ENCODE data around the gene ZKSCAN5. TPM values are rescaled to one million over a fixed set of nuclear protein-coding genes. Genes with fewer than 3 reads are reported as not detected.
"Not testable (repeated sequence)": the region's sequence is repeated elsewhere in the genome, so short reads cannot be mapped to it uniquely, and the experiment has no call there.

The ZKSCAN5 gene
- total RNA-seq, 1 donor from 2014 or later, result 7.4 TPM

- ATAC-seq, result no peak
- Histone ChIP-seq H3K4me1 (peaks cover 20% of the 10 kb centered on the region), H3K36me3 (peaks cover 71% of the 10 kb centered on the region), H3K27ac (no peak overlapping the region), H3K27me3 (no peaks in the 10 kb centered on the region), H3K4me3 (no peak overlapping the region), H3K9me3 (no peaks in the 10 kb centered on the region)
- TF ChIP-seq, protein P1, sequence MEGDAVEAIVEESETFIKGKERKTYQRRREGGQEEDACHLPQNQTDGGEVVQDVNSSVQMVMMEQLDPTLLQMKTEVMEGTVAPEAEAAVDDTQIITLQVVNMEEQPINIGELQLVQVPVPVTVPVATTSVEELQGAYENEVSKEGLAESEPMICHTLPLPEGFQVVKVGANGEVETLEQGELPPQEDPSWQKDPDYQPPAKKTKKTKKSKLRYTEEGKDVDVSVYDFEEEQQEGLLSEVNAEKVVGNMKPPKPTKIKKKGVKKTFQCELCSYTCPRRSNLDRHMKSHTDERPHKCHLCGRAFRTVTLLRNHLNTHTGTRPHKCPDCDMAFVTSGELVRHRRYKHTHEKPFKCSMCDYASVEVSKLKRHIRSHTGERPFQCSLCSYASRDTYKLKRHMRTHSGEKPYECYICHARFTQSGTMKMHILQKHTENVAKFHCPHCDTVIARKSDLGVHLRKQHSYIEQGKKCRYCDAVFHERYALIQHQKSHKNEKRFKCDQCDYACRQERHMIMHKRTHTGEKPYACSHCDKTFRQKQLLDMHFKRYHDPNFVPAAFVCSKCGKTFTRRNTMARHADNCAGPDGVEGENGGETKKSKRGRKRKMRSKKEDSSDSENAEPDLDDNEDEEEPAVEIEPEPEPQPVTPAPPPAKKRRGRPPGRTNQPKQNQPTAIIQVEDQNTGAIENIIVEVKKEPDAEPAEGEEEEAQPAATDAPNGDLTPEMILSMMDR (IDR thresholded peaks at IDR 0.05), result no peak
- DNase-seq, result no peak
- intact Hi-C loops (cut with DNase I), result no loop called here
Measured at GRCh38 chr7:99562114-99562784, 57.8 kb downstream of the ZKSCAN5 start.

DNA sequence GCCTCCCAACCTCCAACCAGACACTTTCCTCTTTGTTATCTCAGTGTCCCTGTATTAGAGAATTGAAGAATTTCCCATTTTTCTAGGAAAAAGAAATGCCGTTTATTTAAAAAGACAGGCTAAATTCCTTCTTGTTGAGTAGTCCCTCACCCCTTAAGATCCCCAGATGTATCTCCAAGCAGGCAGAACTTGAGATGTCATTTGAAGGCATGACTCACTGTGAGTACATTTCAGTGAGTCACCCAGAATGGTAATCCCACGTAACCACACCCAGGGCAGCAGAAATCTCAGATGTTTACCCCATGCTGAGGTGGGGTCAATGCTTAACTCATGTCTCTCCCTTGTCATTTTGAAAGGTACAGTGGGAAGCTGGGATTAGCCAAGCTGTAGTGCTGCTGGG lies 58.4 kb downstream of the ZKSCAN5 start:
- Histone ChIP-seq H3K36me3 (peaks cover 75% of the 10 kb centered on the region), H3K4me1 (peaks cover 17% of the 10 kb centered on the region), H3K27me3 (no peaks in the 10 kb centered on the region), H3K27ac (no peak overlapping the region), H3K9me3 (no peaks in the 10 kb centered on the region), H3K4me3 (no peak overlapping the region)
- ATAC-seq, result no peak
- intact Hi-C loops (cut with DNase I), result no loop called here
- DNase-seq, result no peak
- TF ChIP-seq, protein P1 (IDR thresholded peaks at IDR 0.05), result no peak

- ATAC-seq (no peak), DNase-seq (no peak)
Measured at GRCh38 chr7:99563650-99564049, 59.2 kb downstream of the ZKSCAN5 start.

DNA sequence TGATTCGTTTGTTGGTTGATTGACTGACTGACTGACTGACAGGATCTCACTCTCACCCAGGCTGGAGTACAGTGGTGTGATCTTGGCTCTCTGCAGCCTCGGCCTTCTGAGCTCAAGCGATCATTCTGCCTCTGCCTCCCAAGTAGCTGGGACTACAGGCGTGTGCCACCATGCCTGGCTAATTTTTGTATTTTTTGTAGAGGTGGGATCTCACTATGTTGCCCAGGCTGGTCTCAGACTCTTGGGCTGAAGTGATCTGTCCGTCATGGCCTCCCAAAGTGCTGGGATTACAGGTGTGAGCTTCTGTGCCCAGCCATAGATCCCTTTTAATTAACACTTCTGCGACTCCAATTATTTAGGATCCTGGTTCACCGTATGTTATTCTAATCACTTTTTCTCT lies 64.3 kb downstream of the ZKSCAN5 start:
- intact Hi-C loops (cut with DNase I); H3K4me1 ChIP-seq; H3K27ac ChIP-seq; H3K27me3 ChIP-seq; DNase-seq; ATAC-seq; H3K9me3 ChIP-seq; H3K4me3 ChIP-seq: not testable (repeated sequence)
- H3K36me3 ChIP-seq, result peaks cover 88% of the 10 kb centered on the region

More at GRCh38 chr7:99563650-99564049, 59.2 kb downstream of the ZKSCAN5 start:
- TF ChIP-seq, protein P1 (IDR thresholded peaks at IDR 0.05), result no peak
- Histone ChIP-seq H3K4me3 (no peak overlapping the region), H3K27ac (no peak overlapping the region), H3K36me3 (peaks cover 77% of the 10 kb centered on the region), H3K9me3 (no peaks in the 10 kb centered on the region), H3K27me3 (no peaks in the 10 kb centered on the region), H3K4me1 (peaks cover 17% of the 10 kb centered on the region)
- intact Hi-C loops (cut with DNase I), result no loop called here

GRCh38 chr7:99571768-99572167 lies 67.3 kb downstream of the ZKSCAN5 start:
- ATAC-seq (no peak), DNase-seq (no peak)
- Histone ChIP-seq H3K4me3 (no peak overlapping the region), H3K9me3 (no peaks in the 10 kb centered on the region), H3K27me3 (no peaks in the 10 kb centered on the region), H3K36me3 (peaks cover 63% of the 10 kb centered on the region), H3K4me1 (no peaks in the 10 kb centered on the region), H3K27ac (peak overlapping the region; percentile 27)
- intact Hi-C loops (cut with DNase I), result no loop called here
- TF ChIP-seq, protein P1 (IDR thresholded peaks at IDR 0.05), result no peak

DNA sequence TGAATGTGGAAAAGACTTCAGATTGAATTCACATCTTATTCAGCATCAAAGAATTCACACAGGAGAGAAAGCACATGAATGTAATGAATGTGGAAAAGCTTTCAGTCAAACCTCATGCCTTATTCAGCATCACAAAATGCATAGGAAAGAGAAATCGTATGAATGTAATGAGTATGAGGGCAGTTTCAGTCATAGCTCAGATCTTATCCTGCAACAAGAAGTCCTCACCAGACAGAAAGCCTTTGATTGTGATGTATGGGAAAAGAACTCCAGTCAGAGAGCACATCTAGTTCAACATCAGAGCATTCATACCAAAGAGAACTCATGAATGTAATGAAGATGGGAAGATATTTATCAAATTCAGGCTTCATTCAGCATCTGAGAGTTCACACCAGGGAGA lies 68.8 kb downstream of the ZKSCAN5 start:
- Histone ChIP-seq H3K4me3 (no peak overlapping the region), H3K4me1 (no peaks in the 10 kb centered on the region), H3K27ac (no peak overlapping the region), H3K27me3 (no peaks in the 10 kb centered on the region), H3K9me3 (no peaks in the 10 kb centered on the region), H3K36me3 (peaks cover 55% of the 10 kb centered on the region)
- ATAC-seq (no peak), DNase-seq (no peak)
- TF ChIP-seq, protein P1 (IDR thresholded peaks at IDR 0.05), result no peak
- intact Hi-C loops (cut with DNase I), result no loop called here
